AG09319 (cell line): ENCODE measurements around the gene SLC19A1.

ENCODE experiments used
- DNase-seq: peaks from one replicate; pipeline ENCODE4 v3.0.0-alpha.2; 2010; ENCODE audit warnings: low read depth; ENCODE audit errors: extremely low read depth
- CTCF ChIP-seq: IDR thresholded peaks from 2 replicates; pipeline ENCODE4 v1.5.1; 2011; ENCODE audit warnings: low read depth, mild to moderate bottlenecking, inconsistent platforms, low read length, moderate library complexity

SLC19A1 gene

DNA sequence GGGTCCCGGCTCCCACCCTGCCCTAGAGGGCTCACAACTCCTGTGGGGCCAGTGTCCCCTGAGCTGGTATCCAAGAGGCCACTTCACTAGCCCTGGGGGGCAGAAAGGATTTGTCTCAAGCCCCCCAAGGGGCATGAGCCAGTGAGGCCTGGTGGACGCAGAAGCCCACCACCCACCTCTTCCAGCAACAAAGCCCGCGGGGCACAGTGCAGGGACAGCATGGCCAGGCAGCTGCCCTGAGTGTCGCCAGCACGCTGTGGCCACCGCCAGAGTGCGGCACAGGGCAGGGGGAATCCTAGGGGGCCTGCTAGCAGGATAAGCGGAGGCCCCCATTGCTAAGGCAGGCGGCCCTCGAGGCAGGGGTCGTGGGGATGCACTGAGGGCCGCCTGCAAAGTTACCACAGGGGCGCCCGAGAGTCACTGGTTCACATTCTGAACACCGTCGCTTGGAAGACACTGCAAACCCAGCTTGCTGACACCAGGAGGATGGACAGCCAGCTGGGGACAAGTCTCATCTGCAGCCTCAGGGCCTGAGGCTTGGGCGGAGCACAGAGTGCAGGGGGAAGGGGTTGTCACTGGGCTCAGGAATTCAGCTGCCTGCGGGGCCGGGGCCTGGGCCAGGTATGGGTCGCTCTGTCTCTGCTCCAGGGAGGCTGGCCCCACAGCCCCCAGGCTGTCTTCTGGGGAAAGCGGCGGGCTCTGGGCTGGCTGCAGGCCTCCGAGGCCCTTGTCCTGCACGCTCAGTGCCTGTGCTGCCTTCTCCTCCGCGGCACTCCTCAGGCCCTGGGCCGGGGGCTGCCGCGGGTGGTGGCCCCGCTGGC is 26.8 kb downstream of the SLC19A1 start:
- no peak for TF ChIP-seq CTCF
- DNase-seq: no peak

GRCh38 chr21:45514311-45515021 is 27.8 kb downstream of the SLC19A1 start:
- no peak for TF ChIP-seq CTCF
- no peak for DNase-seq

- TF ChIP-seq CTCF: no peak
- no peak for DNase-seq
Observed at GRCh38 chr21:45513741-45514310, 28.4 kb downstream of the SLC19A1 start.

DNA sequence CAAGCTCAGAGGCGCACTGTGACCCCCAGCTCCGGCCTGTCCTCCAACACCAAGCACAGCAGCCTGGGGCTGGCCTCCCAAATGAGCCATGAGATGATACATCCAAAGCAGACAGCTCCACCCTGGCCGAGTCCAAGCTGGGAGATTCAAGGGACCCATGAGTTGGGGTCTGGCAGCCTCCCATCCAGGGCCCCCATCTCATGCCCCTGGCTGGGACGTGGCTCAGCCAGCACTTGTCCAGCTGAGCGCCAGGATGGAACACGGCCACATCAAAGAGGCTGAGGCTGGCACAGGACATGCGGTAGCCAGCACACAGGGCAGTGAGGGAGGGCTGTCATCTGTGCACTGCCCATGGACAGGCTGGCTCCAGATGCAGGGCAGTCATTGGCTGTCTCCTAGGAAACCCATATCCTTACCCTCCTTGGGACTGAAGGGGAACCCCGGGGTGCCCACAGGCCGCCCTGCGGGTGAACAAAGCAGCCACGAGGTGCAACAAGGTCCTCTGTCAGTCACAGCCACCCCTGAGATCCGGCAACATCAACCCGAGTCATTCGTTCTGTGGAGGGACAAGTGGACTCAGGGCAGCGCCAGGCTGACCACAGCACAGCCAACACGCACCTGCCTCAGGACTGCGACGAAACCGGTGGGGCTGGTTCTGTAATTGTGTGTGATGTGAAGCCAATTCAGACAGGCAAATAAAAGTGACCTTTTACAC is 29.1 kb downstream of the SLC19A1 start:
- no peak for TF ChIP-seq CTCF

GRCh38 chr21:45512626-45513002 is 29.6 kb downstream of the SLC19A1 start:
- TF ChIP-seq CTCF: no peak
- no peak for DNase-seq

More for the DNA sequence above, 29.1 kb downstream of the SLC19A1 start:
- no peak for DNase-seq

DNA sequence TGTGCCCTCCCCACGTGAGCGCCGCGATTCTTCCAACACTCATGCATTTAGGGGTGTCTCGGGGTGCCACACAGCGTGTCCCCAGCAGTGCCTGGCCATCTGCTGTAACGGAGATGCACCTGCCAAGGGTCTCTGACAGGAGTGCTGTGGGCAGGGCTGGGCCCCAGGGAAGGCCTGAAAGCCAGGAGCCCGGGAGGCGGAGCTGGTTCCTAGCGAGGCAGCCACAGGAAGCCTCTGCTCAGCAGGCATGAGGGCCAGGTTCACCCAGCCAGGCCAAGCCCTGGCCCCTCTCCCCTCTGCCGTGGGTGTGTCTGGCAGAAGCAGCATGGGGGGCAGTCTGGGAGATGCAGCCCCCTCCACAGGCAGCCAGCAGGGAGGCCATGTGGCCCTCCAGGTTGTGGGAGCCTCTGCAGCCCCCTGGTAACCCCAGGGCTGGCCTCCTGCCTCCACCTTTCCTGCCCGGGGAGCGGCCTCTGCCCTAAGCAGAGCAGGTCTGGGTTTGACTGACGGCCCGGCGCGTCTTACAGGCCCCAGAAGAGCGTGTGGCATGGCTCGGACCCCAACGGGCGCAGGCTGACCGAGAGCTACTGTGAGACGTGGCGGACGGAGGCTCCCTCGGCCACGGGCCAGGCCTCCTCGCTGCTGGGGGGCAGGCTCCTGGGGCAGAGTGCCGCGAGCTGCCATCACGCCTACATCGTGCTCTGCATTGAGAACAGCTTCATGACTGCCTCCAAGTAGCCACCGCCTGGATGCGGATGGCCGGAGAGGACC is 30.4 kb downstream of the SLC19A1 start:
- no peak for DNase-seq
- no peak for TF ChIP-seq CTCF
